Mesenchymal stem cell (in vitro differentiated cells and primary cell): ENCODE measurements around the gene CD209.

Experiments
- DNase-seq: peaks from one replicate; pipeline ENCODE4 v3.0.0-alpha.2; 2013
- H2AFZ ChIP-seq: one replicate; pipeline ENCODE4 v1.6.1; 2013; ENCODE audit warnings: low read depth, mild to moderate bottlenecking, control low read depth, inconsistent platforms, low read length, moderate library complexity
- H2AK5ac ChIP-seq: 2 replicates; pipeline ENCODE4 v1.6.1; 2013; ENCODE audit warnings: low read length, moderate library complexity, mild to moderate bottlenecking, inconsistent platforms; ENCODE audit not compliant: severe bottlenecking
- H2BK120ac ChIP-seq: one replicate; pipeline ENCODE4 v1.6.1; 2013; ENCODE audit warnings: low read depth, mild to moderate bottlenecking, inconsistent platforms, low read length, moderate library complexity
- H2BK12ac ChIP-seq, 2 experiments: one replicate each; pipeline ENCODE4 v1.6.1; 2013; ENCODE audit warnings: inconsistent platforms in 2 of 2, low read length in 2 of 2, mild to moderate bottlenecking in 2 of 2, moderate library complexity in 2 of 2, control low read depth in 1 of 2
- H2BK15ac ChIP-seq: one replicate; pipeline ENCODE4 v1.6.1; 2013; ENCODE audit warnings: mild to moderate bottlenecking, low read depth, inconsistent platforms; ENCODE audit not compliant: poor library complexity, severe bottlenecking
- H2BK5ac ChIP-seq: 2 replicates; pipeline ENCODE4 v1.6.1; 2013; ENCODE audit warnings: low read depth, mild to moderate bottlenecking, low read length, control low read depth, inconsistent platforms; ENCODE audit not compliant: poor library complexity, severe bottlenecking
- H3K14ac ChIP-seq, 2 experiments: one replicate each; pipeline ENCODE4 v1.6.1; 2013; ENCODE audit warnings: inconsistent platforms in 2 of 2, low read length in 2 of 2, control low read depth in 1 of 2, mild to moderate bottlenecking in 1 of 2, moderate library complexity in 1 of 2
- H3K18ac ChIP-seq, 2 experiments: one replicate each; pipeline ENCODE4 v1.6.1; 2013; ENCODE audit warnings: inconsistent platforms in 2 of 2, low read length in 2 of 2, control low read depth in 1 of 2, low read depth in 1 of 2, mild to moderate bottlenecking in 1 of 2
- H3K23ac ChIP-seq, 2 experiments: one replicate each; pipeline ENCODE4 v1.6.1; 2013; ENCODE audit warnings: inconsistent platforms in 2 of 2, low read length in 2 of 2, mild to moderate bottlenecking in 2 of 2, moderate library complexity in 2 of 2, control low read depth in 1 of 2
- H3K27ac ChIP-seq: 2 replicates; pipeline ENCODE4 v1.5.1; 2013; ENCODE audit warnings: mild to moderate bottlenecking, moderate library complexity, low read length, control low read depth, inconsistent platforms; ENCODE audit not compliant: poor library complexity, severe bottlenecking
- H3K27me3 ChIP-seq, 2 experiments: 2 replicates each; pipeline versions ENCODE4 v1.6.1 to v1.7.0; 2013; ENCODE audit warnings: low read length in 2 of 2, mild to moderate bottlenecking in 2 of 2, moderate library complexity in 2 of 2, control low read depth in 1 of 2, inconsistent platforms in 1 of 2; ENCODE audit not compliant: control insufficient read depth in 1 of 2, insufficient read depth in 1 of 2
- H3K36me3 ChIP-seq, 2 experiments: 2 replicates each; pipeline versions ENCODE4 v1.6.1 to v1.7.0; 2013; ENCODE audit warnings: low read length in 2 of 2, control low read depth in 1 of 2, inconsistent platforms in 1 of 2, low read depth in 1 of 2, mild to moderate bottlenecking in 1 of 2; ENCODE audit not compliant: insufficient read depth in 2 of 2, control insufficient read depth in 1 of 2
- H3K4ac ChIP-seq, 2 experiments: one replicate each; pipeline ENCODE4 v1.6.1; 2013; ENCODE audit warnings: inconsistent platforms in 2 of 2, low read length in 2 of 2, mild to moderate bottlenecking in 2 of 2, moderate library complexity in 2 of 2, control low read depth in 1 of 2, low read depth in 1 of 2
- H3K4me1 ChIP-seq: 2 replicates; pipeline ENCODE4 v1.6.1; 2013; ENCODE audit warnings: low read depth, low read length, control low read depth; ENCODE audit not compliant: control insufficient read depth, insufficient read depth
- H3K4me2 ChIP-seq: 2 replicates; pipeline ENCODE4 v1.6.1; 2013; ENCODE audit warnings: low read length, mild to moderate bottlenecking, inconsistent platforms; ENCODE audit not compliant: poor library complexity, severe bottlenecking
- H3K4me3 ChIP-seq, 2 experiments: 2 replicates each; pipeline versions ENCODE4 v1.5.1 to v1.7.0; 2013; ENCODE audit warnings: low read length in 2 of 2, mild to moderate bottlenecking in 2 of 2, control low read depth in 1 of 2, low read depth in 1 of 2; ENCODE audit not compliant: insufficient read depth in 1 of 2
- H3K79me1 ChIP-seq: replicated peaks from 2 replicates; pipeline ENCODE4 v1.6.1; 2013; ENCODE audit warnings: mild to moderate bottlenecking, control low read depth, low read length, inconsistent platforms; ENCODE audit not compliant: poor library complexity, severe bottlenecking
- H3K9ac ChIP-seq: 2 replicates; pipeline ENCODE4 v1.7.0; 2013; ENCODE audit warnings: mild to moderate bottlenecking, low read length, moderate library complexity
- H3K9me3 ChIP-seq: 2 replicates; pipeline ENCODE4 v1.7.0; 2013; ENCODE audit warnings: mild to moderate bottlenecking, low read length; ENCODE audit not compliant: control insufficient read depth
- H4K8ac ChIP-seq: one replicate; pipeline ENCODE4 v1.6.1; 2013; ENCODE audit warnings: inconsistent platforms, mild to moderate bottlenecking, low read length, moderate library complexity
- H4K91ac ChIP-seq: one replicate; pipeline ENCODE4 v1.6.1; 2013; ENCODE audit warnings: mild to moderate bottlenecking, low read length, inconsistent platforms
- WGBS: methylation state at CpG from one replicate; pipeline ENCODE4 v1.1.7; 2013; ENCODE audit warnings: mixed read lengths; 5-methylcytosine and 5-hydroxymethylcytosine counted together

Gene CD209

DNA sequence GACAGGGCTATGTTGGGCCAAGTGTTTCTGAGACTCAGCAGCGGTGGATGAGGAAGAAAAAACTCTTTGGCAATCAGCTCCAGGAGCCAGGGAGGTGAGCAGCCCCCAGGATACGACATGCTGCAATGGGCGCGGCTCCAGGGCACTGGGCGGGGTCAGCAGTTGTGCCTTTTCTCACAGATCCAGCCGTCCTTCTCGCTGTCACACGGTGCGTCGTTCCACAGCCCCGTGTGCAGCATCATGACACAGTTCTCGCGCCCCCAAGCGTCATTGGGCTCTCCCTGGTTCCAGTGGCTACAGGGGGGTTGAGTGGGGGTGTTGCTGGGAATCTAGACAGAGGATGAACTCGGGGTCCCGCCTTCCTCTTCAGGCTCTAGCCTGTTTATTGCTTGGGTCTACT lies 18.1 kb downstream of the CD209 start:
- H3K27me3 ChIP-seq: peaks cover 23 to 78% of the 10 kb centered on the region in 2 experiments
- no peak overlapping the region for H3K27ac ChIP-seq
- peaks cover 2% of the 10 kb centered on the region for H3K4me1 ChIP-seq
- DNase-seq: no peak
- H3K9ac ChIP-seq: no peak overlapping the region
- H4K91ac ChIP-seq: no peak overlapping the region
- no peaks in the 10 kb centered on the region for H3K36me3 ChIP-seq
- H4K8ac ChIP-seq: no peak overlapping the region
- no peak overlapping the region for H3K18ac ChIP-seq
- H3K23ac ChIP-seq: no peak overlapping the region
- no peaks in the 10 kb centered on the region for H3K9me3 ChIP-seq
- H3K4ac ChIP-seq: no peak overlapping the region
- no peak overlapping the region for H2BK12ac ChIP-seq
- no peak overlapping the region for H2BK120ac ChIP-seq
- no peaks in the 10 kb centered on the region for H3K79me1 ChIP-seq
- H2BK15ac ChIP-seq: no peak overlapping the region
- H2AFZ ChIP-seq: no peak overlapping the region
- H3K14ac ChIP-seq: no peak overlapping the region
- H3K4me3 ChIP-seq: no peak overlapping the region
- WGBS: 26% methylated on average over 16 of the region's 16 CpGs
- no peak overlapping the region for H2BK5ac ChIP-seq
- no peak overlapping the region for H2AK5ac ChIP-seq
- no peak overlapping the region for H3K4me2 ChIP-seq

DNA sequence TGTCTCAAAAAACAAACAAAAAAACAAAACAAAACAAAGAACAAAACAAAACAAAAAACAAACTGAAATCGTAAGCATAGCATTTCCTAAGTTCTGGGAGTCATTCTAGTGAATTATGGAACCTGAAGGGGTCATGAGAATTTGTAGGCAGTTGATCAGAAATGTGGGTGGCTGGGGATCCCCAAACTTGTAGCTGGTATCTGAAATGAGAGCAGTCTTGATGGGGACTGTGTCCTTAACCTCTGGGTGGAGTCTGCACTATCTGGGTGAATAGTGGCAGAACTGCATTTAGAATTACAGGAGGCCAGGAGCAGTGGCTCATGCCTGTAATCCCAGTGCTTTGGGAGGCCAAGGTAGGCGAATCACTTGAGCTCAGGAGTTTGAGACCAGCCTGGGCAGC lies 21.5 kb downstream of the CD209 start:
- H3K36me3 ChIP-seq: no peaks in the 10 kb centered on the region
- no peak overlapping the region for H2BK15ac ChIP-seq
- no peak overlapping the region for H3K4me3 ChIP-seq

DNA sequence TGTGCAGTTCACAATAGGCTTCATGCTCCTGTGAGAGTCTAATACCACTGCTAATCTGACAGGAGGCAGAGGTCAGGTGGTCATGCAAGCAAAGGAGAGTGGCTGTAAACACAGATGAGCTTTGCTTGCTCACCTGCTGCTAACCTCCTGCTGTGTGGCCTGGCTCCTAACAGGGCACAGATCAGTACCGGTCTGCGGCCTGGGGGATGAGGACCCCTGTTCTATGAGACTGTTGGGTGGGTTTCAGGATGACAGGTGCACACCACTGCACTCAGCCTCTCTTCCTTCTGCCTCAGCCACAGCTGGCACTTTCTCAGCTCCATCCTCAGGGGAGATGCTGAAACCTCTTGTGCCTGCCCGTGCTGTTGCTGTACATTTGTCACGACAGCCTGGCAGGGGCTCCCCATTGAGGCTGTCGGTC lies 25.1 kb downstream of the CD209 start:
- Histone ChIP-seq H2AK5ac (no peak overlapping the region), H3K14ac (no peak overlapping the region), H3K18ac (no peak overlapping the region), H2BK120ac (no peak overlapping the region), H3K9ac (no peak overlapping the region), H3K27ac (no peak overlapping the region), H3K4ac (no peak overlapping the region), H3K27me3 (peaks cover 0 to 48% of the 10 kb centered on the region in 2 experiments), H3K4me1 (no peaks in the 10 kb centered on the region), H2BK15ac (no peak overlapping the region), H4K91ac (no peak overlapping the region), H3K9me3 (no peaks in the 10 kb centered on the region), H4K8ac (no peak overlapping the region), H2BK5ac (no peak overlapping the region), H3K4me2 (no peak overlapping the region), H3K23ac (no peak overlapping the region), H3K79me1 (no peaks in the 10 kb centered on the region), H2BK12ac (no peak overlapping the region), H3K4me3 (no peak overlapping the region), H3K36me3 (no peaks in the 10 kb centered on the region), H2AFZ (no peak overlapping the region)
- WGBS: 89% methylated on average over 5 of the region's 5 CpGs
- DNase-seq: no peak

More for the DNA sequence above, 21.5 kb downstream of the CD209 start:
- no peak overlapping the region for H2AFZ ChIP-seq
- peaks cover 2% of the 10 kb centered on the region for H3K4me1 ChIP-seq
- H2BK120ac ChIP-seq: no peak overlapping the region
- H3K27ac ChIP-seq: no peak overlapping the region
- no peak overlapping the region for H4K91ac ChIP-seq
- no peak overlapping the region for H3K14ac ChIP-seq
- H2BK5ac ChIP-seq: no peak overlapping the region
- no peaks in the 10 kb centered on the region for H3K9me3 ChIP-seq
- no peak overlapping the region for H4K8ac ChIP-seq
- no peak overlapping the region for H2BK12ac ChIP-seq
- no peak overlapping the region for H3K4ac ChIP-seq
- DNase-seq: no peak
- peaks cover 20 to 67% of the 10 kb centered on the region in 2 experiments for H3K27me3 ChIP-seq
- H3K23ac ChIP-seq: no peak overlapping the region
- H2AK5ac ChIP-seq: no peak overlapping the region
- 32% methylated on average over 2 of the region's 2 CpGs for WGBS
- H3K79me1 ChIP-seq: no peaks in the 10 kb centered on the region
- H3K18ac ChIP-seq: no peak overlapping the region
- H3K9ac ChIP-seq: no peak overlapping the region
- H3K4me2 ChIP-seq: no peak overlapping the region

DNA sequence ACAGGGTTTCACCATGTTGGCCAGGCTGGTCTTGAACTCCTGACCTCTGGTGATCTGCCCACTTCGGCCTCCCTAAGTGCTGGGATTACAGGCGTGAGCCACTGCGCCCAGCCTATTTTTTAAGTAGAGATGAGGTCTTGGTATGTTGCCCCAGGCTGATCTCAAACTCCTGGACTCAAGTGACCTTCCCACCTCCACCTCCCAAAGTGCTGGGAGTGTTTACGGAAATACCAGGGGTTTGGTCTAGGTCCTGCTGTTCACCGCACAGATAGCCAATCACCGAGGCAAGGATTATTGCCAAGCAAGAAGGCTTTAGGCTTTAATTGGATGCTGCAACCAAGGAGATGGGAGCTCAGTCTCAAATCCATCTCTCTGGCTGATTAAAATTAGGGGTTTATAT lies 27.0 kb downstream of the CD209 start:
- no peak overlapping the region for H3K23ac ChIP-seq
- no peak overlapping the region for H3K4me3 ChIP-seq
- H3K27me3 ChIP-seq: peaks cover 0 to 40% of the 10 kb centered on the region in 2 experiments
- no peak overlapping the region for H2BK120ac ChIP-seq
- no peak overlapping the region for H2BK5ac ChIP-seq
- no peak overlapping the region for H4K91ac ChIP-seq
- H2BK15ac ChIP-seq: no peak overlapping the region
- 78% methylated on average over 5 of the region's 6 CpGs for WGBS
- no peak overlapping the region for H3K9ac ChIP-seq
- H3K79me1 ChIP-seq: no peaks in the 10 kb centered on the region
- H3K4me1 ChIP-seq: no peaks in the 10 kb centered on the region
- H3K36me3 ChIP-seq: no peaks in the 10 kb centered on the region
- H2BK12ac ChIP-seq: no peak overlapping the region
- no peak overlapping the region for H2AFZ ChIP-seq
- DNase-seq: no peak
- no peak overlapping the region for H3K14ac ChIP-seq
- peaks cover 2% of the 10 kb centered on the region for H3K9me3 ChIP-seq
- no peak overlapping the region for H3K18ac ChIP-seq
- H3K27ac ChIP-seq: no peak overlapping the region
- H3K4ac ChIP-seq: no peak overlapping the region
- no peak overlapping the region for H3K4me2 ChIP-seq
- H2AK5ac ChIP-seq: no peak overlapping the region
- no peak overlapping the region for H4K8ac ChIP-seq
